Panc1 (cell line): ENCODE results near the gene DENND2A. TPM values are rescaled to one million over a fixed set of nuclear protein-coding genes. Genes with fewer than 3 reads are reported as not detected.

Source experiments
- ATAC-seq: fragments of 200-7000 bp; cut with Tn5 transposase; 2 replicates; pipeline ENCODE4 v1.9.1; 2020; ENCODE audit warnings: mild to moderate bottlenecking, moderate library complexity
- BruUV-seq: library from RNA; stranded (reverse); fragments of 400-500 nt; replicated peaks from 2 replicates; lab custom pipeline; 2021; lab: Mats Ljungman, UMichigan
- CTCF ChIA-PET: fragments of 300-600 bp; sonication (Branson Sonifier 250); formaldehyde crosslinking; loops from one replicate; lab custom pipeline; 2022; ENCODE audit warnings: antibody characterized with exemption; lab: Charles Lee
- POLR2A ChIA-PET: fragments of 300-600 bp; sonication (Branson Sonifier 250); formaldehyde crosslinking; loops from one replicate; lab custom pipeline; 2022; ENCODE audit warnings: antibody characterized with exemption; lab: Charles Lee
- DNase-seq: peaks from one replicate; pipeline ENCODE4 v3.0.0-alpha.2; 2010; ENCODE audit warnings: low read depth, low spot score
- H3K27ac ChIP-seq: 2 replicates; pipeline ENCODE4 v1.5.1; 2011; ENCODE audit warnings: mild to moderate bottlenecking, low read length, inconsistent platforms
- H3K27me3 ChIP-seq: fragments of 200-500 bp; sonication (Bioruptor generic); 2 replicates; pipeline ENCODE4 v1.6.0; 2014; ENCODE audit warnings: low read length, inconsistent platforms; ENCODE audit not compliant: control insufficient read depth, insufficient read depth
- H3K36me3 ChIP-seq: fragments of 200-500 bp; sonication (Bioruptor generic); 2 replicates; pipeline ENCODE4 v1.5.1; 2014; ENCODE audit warnings: inconsistent platforms, mild to moderate bottlenecking, low read length, moderate library complexity; ENCODE audit not compliant: control insufficient read depth, insufficient read depth
- H3K4me1 ChIP-seq: 2 replicates; pipeline ENCODE4 v1.5.1; 2011; ENCODE audit warnings: inconsistent platforms, mild to moderate bottlenecking, low read length, moderate library complexity; ENCODE audit not compliant: control insufficient read depth, insufficient read depth
- H3K4me3 ChIP-seq, 2 experiments: 2 replicates each; pipeline ENCODE4 v1.5.1; 2011 to 2012; ENCODE audit warnings: low read depth in 2 of 2, low read length in 2 of 2, mild to moderate bottlenecking in 2 of 2, inconsistent platforms in 1 of 2, moderate library complexity in 1 of 2
- H3K9me3 ChIP-seq: fragments of 200-500 bp; sonication (Bioruptor generic); 2 replicates; pipeline ENCODE4 v1.5.1; 2014; ENCODE audit warnings: low read depth, mild to moderate bottlenecking, inconsistent platforms, low read length, moderate library complexity; ENCODE audit not compliant: control insufficient read depth, insufficient read depth
- POLR2AphosphoS5 ChIP-seq: IDR thresholded peaks from 2 replicates; pipeline ENCODE4 v1.6.1; 2012; ENCODE audit warnings: mild to moderate bottlenecking, low read depth, low read length, moderate library complexity
- REST ChIP-seq, 2 experiments: IDR thresholded peaks; 2 replicates each; pipeline ENCODE4 v1.6.1; 2011 to 2012; ENCODE audit warnings: low read depth in 2 of 2, control low read depth in 1 of 2, low read length in 1 of 2, mild to moderate bottlenecking in 1 of 2, moderate library complexity in 1 of 2; ENCODE audit not compliant: insufficient read depth in 1 of 2
- SIN3A ChIP-seq: IDR thresholded peaks from 2 replicates; pipeline ENCODE4 v1.6.1; 2012; ENCODE audit warnings: low read depth, mild to moderate bottlenecking, low read length, moderate library complexity, borderline replicate concordance; ENCODE audit not compliant: insufficient read depth
- TCF7L2 ChIP-seq: IDR thresholded peaks from 2 replicates; pipeline ENCODE4 v1.6.1; 2011; ENCODE audit warnings: mild to moderate bottlenecking, low read depth, low read length, inconsistent platforms
- in situ Hi-C: cut with HindIII; loops from 2 replicates; pipeline ENCODE4 v1.10.0; 2016; ENCODE audit warnings: low sequenced_read_pairs, low pct_unique_long_range_greater_than_20kb
- intact Hi-C: fragments of 100-400 bp; cut with micrococcal nuclease; formaldehyde crosslinking; loops from one replicate; pipeline ENCODE4 v1.10.0; 2022; ENCODE audit not compliant: unreplicated experiment
- total RNA-seq: library from RNA; stranded (reverse); gene quantifications from one replicate; pipeline ENCODE4 v1.2.1, GENCODE V29; 2021; ENCODE audit not compliant: unreplicated experiment
- TF ChIP-seq, protein P1 (sequence below): fragments of 450-650 bp; IDR thresholded peaks from 2 replicates; pipeline ENCODE4 v1.5.1; 2017; ENCODE audit warnings: mild to moderate bottlenecking

The DENND2A gene
- total RNA-seq, 1 experiment from 2014 or later: 1.4 TPM

- H3K27me3 ChIP-seq: no peaks in the 10 kb centered on the region
- no TSS peak for BruUV-seq
These were observed 38.9 kb downstream of the DENND2A start for GRCh38 chr7:140601566-140602174.

GRCh38 chr7:140600341-140600740, 40.3 kb downstream of the DENND2A start:
- Histone ChIP-seq H3K27ac (no peak overlapping the region), H3K4me1 (no peaks in the 10 kb centered on the region), H3K27me3 (no peaks in the 10 kb centered on the region), H3K36me3 (no peaks in the 10 kb centered on the region), H3K4me3 (no peak overlapping the region), H3K9me3 (no peaks in the 10 kb centered on the region)
- no peak for DNase-seq
- POLR2A ChIA-PET: no interaction called here
- no peak for ATAC-seq
- BruUV-seq: no TSS peak
- CTCF ChIA-PET: no interaction called here
- in situ Hi-C loops: no loop called here
- TF ChIP-seq SIN3A: no peak
- TF ChIP-seq TCF7L2: no peak
- TF ChIP-seq POLR2AphosphoS5: no peak
- no peak for TF ChIP-seq REST (IDR thresholded peaks at IDR 0.05; ENCODE audit: insufficient read depth in 1 of 2, low read depth in 2 of 2, low read length in 1 of 2)
- TF ChIP-seq, protein P1, sequence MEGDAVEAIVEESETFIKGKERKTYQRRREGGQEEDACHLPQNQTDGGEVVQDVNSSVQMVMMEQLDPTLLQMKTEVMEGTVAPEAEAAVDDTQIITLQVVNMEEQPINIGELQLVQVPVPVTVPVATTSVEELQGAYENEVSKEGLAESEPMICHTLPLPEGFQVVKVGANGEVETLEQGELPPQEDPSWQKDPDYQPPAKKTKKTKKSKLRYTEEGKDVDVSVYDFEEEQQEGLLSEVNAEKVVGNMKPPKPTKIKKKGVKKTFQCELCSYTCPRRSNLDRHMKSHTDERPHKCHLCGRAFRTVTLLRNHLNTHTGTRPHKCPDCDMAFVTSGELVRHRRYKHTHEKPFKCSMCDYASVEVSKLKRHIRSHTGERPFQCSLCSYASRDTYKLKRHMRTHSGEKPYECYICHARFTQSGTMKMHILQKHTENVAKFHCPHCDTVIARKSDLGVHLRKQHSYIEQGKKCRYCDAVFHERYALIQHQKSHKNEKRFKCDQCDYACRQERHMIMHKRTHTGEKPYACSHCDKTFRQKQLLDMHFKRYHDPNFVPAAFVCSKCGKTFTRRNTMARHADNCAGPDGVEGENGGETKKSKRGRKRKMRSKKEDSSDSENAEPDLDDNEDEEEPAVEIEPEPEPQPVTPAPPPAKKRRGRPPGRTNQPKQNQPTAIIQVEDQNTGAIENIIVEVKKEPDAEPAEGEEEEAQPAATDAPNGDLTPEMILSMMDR: no peak
- intact Hi-C loops: no loop called here

More at GRCh38 chr7:140601566-140602174, 38.9 kb downstream of the DENND2A start:
- in situ Hi-C loops: no loop called here
- TF ChIP-seq SIN3A (no peak), POLR2AphosphoS5 (no peak), REST (IDR thresholded peaks at IDR 0.05; ENCODE audit: insufficient read depth in 1 of 2, low read depth in 2 of 2, low read length in 1 of 2) (no peak), TCF7L2 (no peak)
- TF ChIP-seq, protein P1: no peak
- ATAC-seq: no peak
- ChIA-PET POLR2A (interaction anchor here (0.6 kb wide), 1 partner anchor 81 kb away, joined by 4 read pairs; no protein-coding TSS in a partner anchor), CTCF (no interaction called here)
- no peak overlapping the region for H3K4me3 ChIP-seq
- no peaks in the 10 kb centered on the region for H3K36me3 ChIP-seq
- H3K27ac ChIP-seq: no peak overlapping the region
- H3K4me1 ChIP-seq: no peaks in the 10 kb centered on the region
- H3K9me3 ChIP-seq: no peaks in the 10 kb centered on the region
- DNase-seq: no peak
- intact Hi-C loops: no loop called here
